Lower leg skin (tissue), 3 donors: ENCODE results near the gene UBL4B.

Experiments used
- CTCF ChIP-seq, 3 donors: fragments of 450-650 bp; IDR thresholded peaks; one replicate each; pipeline ENCODE4 v1.5.1; 2016; ENCODE audit warnings: antibody characterized with exemption in 3 of 3, mild to moderate bottlenecking in 3 of 3, moderate library complexity in 2 of 3
- POLR2A ChIP-seq, 2 donors: fragments of 450-650 bp; IDR thresholded peaks; one replicate each; pipeline ENCODE4 v1.6.1; 2016 to 2017; ENCODE audit warnings: antibody characterized with exemption in 2 of 2, mild to moderate bottlenecking in 1 of 2, moderate library complexity in 1 of 2

- TF ChIP-seq CTCF (IDR thresholded peaks at IDR 0.05) (no peak), POLR2A (IDR thresholded peaks at IDR 0.05) (no peak)
Measured at GRCh38 chr1:110144366-110144765, 32.1 kb downstream of the UBL4B start.
